Measurements from ENCODE around the gene PML.

Gene PML

DNA sequence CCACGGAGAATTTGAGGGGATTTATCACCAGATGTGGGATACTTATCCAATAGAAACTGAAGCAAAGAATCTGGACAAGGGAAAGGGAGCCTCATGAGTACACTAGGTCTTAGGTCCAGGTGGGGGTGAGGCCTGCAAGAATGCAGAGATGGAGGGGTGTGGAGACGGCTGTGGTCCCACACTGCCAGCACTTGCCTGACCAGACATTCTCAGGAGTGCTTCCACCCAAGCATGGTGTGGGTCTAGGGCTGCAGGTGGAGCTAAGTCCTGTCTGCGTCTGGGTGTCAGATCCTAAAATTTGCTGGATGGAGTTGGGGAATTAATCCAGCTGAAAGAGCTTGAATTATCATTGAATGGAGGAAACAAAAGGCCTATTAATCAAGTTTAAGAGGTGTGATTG, 14.4 kb downstream of the PML start:
- DNase-seq: no peak

DNA sequence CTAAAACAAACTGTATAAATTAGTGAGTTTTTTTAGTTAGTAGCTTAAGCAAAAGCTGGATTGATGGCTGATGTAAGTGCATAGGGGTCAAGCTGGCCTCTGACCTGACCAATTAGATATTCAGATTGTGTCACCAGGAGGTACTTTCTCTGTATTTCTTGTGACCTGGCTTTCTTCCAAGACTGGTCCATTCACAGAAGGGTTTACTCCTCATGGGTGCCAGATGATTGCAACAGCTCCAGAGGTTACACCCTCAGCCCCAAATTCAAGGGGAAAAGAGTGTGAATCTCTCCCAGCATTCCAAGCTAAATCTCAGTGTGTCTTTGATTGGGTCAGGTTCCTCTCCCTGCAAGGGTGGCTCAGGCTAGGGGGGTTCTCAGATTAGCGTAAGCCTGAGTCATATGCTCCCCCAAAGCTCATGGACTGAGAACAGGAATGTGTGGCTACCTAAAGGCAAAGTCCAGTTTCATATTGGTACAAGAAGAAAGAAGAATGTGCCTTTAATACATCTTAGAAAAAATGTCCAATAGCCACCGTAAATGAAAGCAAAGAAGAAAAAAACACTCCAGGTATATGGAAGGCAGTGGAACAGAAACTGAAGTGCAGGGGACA, 16.5 kb downstream of the PML start:
- DNase-seq: no peak

DNA sequence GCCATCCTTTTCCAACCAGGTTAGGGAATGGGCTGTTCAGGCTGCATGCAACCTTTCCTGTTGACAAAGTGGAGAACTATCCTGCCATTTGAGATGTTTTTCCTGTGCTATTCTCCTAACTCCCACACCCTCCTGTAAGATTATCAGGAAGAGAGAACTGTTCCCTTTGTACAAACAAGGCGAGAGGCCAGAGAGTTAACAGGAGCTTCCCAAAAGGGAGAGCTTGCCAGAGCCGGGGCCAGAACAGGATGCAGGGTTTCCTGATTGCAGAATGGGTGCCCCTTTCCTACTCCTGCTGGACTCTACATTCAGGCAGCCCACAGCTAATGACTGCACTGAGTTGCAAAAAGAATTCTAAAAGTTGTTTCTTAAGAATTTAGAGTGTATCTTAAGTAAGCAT, 17.1 kb downstream of the PML start:
- no peak for DNase-seq

DNA sequence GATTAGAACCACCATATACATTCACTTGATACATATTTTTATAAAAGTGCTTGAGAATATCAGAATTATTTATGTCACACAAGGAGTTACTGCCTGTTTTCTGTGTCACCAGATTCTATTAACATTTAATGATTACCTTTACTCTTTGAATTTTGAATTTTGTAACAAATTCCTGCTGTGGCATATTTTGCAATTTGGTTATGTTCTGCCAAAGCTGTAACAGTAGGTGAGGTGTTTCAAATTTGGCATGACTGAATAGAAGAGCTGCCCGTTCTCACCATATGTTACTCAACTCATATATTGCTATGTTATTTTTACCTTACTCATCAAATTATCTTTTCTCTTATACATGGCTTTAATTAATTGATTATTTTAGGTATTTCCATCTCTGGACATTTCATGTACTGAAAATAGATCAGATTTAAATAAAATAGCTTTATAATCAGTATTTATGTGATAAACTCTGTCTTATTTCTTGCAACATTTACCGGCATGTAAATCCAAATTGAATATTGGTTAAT, 18.9 kb downstream of the PML start:
- DNase-seq: no peak

DNA sequence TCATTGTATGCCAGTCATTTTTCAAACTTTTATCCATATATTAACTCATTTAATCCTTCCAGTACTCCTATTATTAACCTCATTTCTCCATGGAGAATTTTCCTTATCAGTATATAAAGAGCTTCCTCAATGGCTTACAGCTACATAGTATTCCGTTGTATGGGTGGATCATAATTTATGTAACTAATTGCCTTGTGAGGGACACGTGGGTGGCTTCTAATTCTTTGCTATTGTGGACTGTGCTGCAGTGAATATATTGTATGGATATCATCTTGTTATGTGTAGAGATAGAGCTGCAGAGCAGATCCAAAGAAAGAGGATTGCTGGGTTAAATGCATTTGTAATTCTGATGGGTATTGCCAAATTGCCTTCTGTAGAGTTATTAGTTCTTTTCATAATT, 25.2 kb downstream of the PML start:
- no peak for DNase-seq

DNA sequence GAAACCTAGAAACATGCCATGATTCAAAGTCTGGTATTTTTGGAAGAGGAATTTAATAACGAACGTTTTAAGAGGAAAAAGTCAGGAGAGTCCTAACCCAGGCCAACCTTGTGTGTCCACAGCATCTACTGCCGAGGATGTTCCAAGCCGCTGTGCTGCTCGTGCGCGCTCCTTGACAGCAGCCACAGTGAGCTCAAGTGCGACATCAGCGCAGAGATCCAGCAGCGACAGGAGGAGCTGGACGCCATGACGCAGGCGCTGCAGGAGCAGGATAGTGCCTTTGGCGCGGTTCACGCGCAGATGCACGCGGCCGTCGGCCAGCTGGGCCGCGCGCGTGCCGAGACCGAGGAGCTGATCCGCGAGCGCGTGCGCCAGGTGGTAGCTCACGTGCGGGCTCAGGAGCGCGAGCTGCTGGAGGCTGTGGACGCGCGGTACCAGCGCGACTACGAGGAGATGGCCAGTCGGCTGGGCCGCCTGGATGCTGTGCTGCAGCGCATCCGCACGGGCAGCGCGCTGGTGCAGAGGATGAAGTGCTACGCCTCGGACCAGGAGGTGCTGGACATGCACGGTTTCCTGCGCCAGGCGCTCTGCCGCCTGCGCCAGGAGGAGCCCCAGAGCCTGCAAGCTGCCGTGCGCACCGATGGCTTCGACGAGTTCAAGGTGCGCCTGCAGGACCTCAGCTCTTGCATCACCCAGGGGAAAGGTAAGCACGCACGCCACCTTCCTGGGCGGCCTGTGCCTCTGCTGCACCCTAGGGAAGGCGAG, 28.4 kb downstream of the PML start:
- no peak for DNase-seq

DNA sequence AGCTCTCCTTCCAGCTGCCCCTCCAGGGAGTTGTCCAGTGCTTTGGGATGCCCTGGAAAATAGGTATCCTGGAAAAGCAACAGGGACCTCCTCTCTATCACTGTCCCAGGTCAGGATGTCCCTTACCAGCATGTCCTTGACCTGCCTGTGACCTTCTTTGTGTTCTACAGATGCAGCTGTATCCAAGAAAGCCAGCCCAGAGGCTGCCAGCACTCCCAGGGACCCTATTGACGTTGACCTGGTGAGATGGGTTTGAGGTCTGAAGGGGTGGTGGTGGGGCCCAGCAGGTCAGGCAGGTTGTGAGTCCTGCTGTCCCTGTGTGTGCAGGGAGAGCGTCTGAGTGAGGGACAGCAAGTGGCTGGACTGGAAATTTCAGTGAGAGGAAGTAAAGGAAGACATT, 30.2 kb downstream of the PML start:
- no peak for DNase-seq

DNA sequence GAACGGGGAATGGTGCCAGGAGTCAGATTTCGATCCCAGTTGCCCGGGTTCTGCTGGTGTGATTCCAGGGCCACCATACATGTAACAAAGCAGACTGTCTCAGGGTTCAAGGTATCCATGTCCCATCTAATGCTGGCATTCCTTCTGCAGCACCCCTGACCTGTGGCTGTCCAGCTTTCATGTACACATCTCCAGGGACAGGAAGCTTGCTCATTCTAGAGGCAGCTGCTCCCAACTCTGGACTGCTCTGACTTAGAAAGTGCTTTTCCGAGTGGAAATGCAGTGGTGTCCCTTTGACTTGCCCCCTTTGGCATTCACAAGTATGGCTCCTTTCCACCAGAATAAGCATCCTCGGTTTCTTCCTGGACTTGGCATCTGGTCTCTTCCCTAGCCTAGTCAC, 30.9 kb downstream of the PML start:
- DNase-seq: no peak

DNA sequence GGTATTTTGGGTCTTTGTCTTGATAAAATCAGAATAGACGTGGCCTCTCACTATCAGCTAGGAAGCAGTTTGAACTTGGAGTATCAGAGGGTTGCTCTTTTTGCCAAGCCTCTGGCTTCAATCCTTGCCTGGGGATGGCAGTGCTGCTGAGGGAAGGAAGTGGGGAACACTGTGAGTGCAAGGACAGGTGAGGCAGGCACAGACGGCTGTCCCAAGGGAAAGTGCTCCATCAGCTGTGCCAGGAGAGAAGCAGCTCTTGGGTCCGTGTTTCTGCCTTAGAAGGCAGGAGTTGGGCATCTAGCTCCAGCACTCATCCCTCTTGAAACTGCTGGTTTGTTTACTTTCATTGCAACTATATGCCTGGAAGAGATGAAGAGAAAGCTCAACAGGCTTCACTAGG, 33.2 kb downstream of the PML start:
- no peak for DNase-seq

DNA sequence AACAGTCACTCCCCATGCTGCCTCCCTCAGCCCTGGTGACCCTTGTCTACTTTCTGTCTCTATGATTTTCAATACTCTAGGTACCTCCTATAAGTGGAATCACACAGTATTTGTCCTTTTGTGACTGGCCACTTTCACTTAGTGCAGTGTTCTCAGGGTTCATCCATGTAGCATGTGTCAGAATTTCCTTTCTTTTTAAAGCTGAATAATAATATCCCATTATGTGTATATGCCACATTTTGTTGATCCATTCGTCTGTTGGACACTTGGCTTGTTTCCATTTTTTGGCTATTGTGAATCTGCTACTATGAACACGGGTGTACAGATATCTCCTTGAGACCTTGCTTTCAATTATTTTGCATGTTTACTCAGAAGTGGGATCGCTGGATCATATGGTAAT, 34.1 kb downstream of the PML start:
- DNase-seq: no peak

DNA sequence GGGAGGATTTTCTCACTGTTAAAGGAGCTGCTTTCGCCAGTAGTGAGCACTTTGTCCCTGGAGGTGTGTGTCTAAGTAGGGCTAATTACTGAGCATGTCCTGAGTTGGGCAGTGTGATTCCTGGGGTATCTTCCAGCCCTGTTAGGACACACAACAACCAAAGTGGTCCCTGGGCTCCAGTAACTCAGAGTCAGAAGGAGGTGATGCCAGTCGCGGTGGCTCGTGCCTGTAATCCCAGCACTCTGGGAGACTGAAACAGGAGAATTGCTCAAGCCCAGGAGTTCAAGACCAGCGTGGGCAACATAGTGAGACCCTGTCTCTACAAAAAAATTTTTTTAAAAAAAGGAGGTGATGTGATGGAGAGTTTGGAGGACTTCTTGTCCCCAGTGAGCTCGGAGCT, 37.5 kb downstream of the PML start:
- no peak for DNase-seq

DNA sequence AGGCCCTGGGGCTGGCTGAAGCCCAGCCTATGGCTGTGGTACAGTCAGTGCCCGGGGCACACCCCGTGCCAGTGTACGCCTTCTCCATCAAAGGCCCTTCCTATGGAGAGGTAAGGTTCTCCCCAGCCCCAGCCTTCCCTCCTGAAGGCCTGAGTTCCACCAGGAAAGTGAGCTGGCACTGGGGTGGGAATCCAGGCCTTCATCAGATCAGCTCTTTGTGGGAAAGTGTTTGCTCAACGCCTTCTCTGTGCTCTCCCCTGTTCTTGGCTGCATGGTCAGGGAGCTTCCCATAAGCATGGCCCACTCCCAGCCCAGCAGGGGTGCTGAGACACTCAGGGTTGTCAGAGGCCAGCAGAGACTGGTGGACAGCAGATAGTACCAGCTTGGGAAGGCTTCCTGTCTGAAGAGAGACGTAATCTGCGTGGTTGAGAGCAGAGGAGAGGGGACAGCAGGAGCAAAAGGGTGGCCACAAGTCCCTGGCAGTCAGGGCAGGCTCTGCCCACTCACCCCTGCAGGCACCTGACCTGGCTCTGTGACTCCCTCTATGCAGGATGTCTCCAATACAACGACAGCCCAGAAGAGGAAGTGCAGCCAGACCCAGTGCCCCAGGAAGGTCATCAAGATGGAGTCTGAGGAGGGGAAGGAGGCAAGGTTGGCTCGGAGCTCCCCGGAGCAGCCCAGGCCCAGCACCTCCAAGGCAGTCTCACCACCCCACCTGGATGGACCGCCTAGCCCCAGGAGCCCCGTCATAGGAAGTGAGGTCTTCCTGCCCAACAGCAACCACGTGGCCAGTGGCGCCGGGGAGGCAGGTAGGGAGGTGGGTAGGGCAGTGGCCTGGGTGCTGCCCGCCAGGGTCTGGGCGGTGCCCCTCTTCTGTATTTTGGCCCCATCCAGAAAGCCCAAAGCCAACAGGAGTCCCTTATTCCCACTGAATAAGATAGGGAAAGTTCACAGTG, 38.4 kb downstream of the PML start:
- no peak for DNase-seq

DNA sequence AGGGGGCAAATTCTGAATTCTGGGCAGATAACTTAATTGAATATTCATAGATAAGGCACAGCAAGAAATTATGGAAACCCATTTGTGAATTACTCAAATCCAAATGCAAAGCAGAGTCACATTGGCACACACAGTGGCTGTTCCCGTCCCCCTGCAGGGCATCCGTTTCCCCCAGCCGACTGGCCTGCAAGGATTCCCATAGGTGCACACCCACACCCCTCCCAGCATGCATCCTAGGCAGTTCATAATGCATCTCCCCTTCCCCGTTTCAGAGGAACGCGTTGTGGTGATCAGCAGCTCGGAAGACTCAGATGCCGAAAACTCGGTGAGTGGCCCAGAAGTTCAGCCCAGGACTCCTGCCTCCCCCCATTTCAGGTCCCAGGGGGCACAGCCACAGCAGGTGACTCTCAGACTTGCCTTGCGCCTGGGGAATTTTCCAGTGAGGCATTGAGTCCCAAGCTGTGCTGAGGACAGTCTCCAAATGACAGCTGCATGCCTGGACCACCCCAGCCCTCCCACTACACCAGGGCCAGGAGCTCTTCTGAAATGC, 39.8 kb downstream of the PML start:
- DNase-seq: no peak

DNA sequence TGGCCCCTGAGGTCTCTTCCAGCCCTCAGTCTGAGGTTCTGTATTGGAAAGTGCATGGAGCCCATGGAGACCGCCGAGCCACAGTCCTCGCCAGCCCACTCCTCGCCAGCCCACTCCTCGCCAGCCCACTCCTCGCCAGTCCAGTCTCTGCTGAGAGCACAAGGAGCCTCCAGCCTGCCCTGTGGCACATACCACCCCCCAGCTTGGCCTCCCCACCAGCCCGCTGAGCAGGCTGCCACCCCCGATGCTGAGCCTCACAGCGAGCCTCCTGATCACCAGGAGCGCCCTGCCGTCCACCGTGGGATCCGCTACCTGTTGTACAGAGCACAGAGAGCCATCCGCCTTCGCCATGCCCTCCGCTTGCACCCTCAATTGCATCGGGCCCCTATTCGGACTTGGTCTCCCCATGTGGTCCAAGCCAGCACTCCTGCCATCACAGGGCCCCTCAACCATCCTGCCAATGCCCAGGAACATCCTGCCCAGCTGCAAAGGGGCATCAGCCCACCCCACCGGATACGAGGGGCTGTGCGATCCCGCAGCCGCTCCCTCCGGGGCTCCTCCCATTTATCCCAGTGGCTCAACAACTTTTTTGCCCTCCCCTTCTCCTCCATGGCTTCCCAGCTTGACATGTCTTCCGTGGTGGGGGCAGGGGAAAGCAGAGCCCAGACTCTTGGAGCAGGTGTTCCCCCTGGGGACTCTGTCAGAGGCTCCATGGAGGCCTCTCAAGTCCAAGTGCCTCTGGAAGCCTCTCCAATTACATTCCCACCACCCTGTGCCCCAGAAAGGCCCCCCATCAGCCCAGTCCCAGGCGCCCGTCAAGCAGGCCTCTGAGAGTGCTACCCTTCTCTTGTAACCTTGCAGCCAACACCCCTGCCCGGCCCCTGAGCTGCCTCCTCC, 40.9 kb downstream of the PML start:
- no peak for DNase-seq

DNA sequence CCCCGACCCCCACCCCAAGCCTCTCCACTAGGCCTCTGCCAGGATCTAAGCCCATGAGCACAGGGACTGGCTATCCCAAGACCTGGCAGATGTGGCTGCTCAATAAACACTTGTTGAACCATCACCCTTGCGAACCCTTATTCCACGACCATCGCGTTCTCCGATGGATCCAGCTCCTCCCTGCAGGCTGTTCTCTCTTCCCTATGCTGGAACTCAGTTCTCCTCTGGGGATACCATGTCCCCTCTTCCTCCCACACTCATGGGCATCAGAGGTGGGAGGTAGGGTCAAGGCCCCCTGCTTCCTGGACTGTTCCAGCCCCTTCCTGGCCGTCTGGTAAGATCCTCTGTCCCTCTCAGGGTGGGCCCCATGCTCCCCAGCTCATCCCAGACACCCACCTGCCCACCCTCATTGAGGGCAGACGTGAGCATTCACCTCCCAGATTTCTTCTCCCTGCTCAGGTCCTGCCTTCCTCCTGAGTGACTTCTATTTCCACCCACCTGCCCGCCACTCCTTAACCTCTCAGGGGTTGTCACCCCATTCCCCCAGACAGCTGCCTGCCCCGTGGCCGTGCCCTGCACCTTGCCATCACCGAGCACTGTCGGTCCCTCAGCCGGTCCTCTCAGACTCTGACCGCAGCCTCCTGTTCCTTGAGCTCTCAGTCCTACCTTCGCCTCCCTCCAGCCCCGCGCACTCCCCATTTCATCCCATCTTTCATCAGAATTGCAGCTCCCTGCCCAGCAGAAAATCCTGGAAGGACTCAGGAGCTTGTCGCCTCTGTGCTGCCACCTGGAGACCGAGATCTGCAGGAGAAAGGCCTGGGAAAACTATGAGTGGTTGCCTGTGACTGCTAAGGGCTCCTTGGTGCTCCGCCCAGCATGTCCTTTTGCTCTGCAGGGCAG, 42.0 kb downstream of the PML start:
- DNase-seq: no peak

DNA sequence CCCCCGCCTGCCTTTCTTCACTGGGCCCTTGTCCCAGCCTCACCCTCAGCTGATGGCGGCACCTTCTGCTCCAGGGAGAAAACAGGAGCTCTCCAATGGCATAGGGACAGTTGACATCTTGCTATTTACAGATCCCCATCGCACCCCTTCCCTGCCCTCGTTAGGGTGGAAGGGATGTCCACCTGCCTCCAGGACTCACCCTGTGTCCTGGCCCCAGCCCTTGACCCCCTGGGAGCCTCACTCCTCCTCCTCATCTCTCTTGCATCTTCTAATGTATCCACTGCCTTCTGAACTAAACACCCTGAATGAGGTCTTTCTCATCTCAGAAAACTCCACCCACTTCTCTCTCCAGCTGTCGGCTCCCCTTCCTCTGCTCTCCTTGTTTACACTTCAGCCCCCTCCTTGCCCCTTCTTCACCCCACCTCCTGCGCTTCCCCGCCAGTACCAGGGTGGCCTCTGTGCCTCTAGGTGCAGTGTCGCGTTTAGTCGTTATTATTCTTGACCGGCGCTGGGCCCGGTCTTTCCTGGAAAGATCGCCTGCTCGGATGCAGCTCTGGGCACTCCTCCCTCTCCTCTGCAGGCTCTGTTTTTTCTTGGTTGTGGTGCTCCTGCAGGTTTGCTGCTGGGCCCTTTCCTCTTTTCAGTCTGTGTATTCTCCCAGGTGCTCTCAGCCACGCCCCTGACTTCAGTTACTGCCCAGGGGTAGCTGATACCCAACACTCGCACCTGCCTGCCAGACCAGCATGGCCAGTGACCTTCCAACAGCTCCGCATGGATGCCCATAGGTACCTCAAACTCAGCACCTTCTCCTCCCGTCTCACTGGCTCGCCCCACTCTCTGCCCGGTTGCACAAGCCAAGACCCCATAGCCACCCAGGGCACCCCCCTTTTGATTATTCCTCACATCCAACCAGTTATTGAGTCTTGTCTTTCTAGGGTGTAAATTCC, 42.9 kb downstream of the PML start:
- DNase-seq: no peak

DNA sequence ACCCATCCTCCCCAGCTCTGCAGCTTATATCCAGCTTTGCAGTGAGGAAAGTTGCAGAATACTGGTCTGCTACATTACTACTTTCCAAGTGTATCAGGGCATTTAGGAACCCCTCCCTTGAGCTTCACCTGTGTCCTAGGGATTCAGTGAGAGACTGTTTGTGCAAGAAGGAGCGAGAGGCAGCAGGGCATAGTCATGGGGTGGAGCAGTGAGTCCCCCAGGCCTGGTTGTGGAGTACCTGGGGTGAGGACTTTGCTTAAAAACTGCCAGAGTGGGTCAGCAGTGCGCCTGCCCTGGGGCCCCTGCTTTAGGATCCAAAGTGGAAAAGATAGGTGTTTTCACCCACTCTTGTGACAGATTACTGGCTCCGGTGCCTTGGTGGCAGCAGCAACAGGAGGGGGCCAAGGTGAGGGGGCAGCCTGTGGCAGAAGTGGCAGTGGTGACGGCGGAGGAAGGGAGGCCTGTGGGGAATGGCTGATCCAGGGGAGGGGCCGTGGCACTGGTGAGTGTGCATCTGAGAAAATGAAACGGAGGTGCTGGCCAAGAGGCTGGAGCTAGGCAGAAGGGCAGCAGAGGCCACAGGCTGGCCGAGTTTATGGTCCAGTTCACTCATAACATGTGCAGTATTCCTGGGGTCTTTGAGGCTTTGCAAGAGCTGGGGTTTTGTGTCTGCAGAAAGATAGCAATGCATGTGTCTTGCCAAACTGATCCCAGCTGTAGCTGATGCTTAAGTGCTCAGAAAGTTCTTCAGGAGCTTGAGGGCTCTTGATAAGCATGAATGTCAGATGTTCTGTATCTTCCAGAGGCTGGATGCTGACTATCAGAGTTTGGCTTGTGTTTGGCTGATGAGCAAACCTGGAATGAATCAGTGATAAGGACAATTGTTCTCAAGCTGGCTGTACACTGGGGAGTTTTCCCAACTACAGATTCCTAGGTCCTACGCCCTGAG, 44.5 kb downstream of the PML start:
- no peak for DNase-seq

DNA sequence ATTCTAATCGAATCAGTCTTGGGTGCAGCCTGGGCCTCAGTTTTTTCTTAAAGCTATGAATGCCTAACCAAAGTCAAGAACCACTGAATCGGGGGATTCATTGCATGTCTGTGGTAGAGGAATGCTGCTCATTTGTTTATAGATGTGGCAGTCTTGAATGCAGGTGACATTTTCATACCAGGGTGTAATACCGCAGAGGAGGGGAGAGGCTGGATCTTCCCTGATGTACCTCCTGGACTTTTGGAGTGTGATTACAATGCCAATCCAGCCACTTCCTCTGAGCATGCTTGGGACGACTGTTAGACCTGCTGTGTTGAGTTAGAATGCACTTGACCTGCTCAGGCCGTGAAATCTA, 45.1 kb downstream of the PML start:
- no peak for DNase-seq

Measured in GOT3 (cell line).